ENCODE measurements around the gene CENPF. TPM values are rescaled to one million over a fixed set of nuclear protein-coding genes. Genes with fewer than 3 reads are reported as not detected.
"Not testable (repeated sequence)": the region's sequence is repeated elsewhere in the genome, so short reads cannot be mapped to it uniquely, and the experiment has no call there.

Gene CENPF
- total RNA-seq, 1 donor from 2014 or later: 4.7 TPM

DNA sequence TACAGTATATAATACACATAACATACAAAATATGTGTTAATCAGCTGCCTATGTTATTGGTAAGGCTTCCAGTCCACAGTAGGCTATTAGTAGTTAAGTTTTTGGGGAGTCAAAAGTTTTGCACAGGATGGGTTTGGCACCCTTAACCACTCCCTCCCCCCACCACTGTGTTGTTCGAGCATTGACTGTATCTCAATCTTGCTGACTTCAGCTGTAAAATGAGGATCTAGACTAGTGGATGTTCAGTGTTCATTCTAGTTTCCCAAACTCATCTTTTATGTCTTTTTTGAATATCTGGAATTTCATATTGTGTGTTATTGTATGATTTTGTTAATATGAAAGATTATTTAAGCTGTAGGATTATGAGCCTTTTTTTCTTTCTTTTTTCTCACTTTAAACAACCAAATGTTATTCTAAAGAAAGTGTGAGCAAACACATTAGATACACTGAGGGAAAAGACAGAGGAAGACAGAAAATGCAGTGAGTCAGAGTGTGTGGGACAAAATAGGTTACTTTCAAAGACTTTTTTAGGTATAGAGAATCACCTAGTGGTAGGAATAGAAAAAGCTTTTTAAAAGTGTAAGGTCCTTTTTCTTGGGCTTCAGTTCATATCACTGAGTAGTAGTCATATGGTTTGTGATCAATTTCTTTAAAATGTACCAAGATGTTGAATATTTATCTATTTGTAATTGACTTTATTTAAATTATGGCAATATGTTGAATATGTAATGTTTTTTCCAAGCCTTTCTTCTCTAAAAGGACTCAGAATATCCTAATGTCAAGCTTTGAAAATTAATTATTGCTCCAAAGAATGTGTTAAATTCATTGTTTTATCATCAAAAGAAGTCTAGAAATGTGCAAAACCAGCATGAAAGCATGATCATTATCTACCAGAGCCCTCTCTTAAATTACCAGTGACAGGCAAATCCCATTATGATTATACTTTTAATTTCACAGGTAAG lies 17.9 kb upstream of the CENPF start:
- H3K4me3 ChIP-seq (ENCODE audit: low read length in 3 of 3): no peak overlapping the region
- no peaks in the 10 kb centered on the region for H3K9me3 ChIP-seq (ENCODE audit: control insufficient read depth in 3 of 3, low read length in 3 of 3)
- H3K36me3 ChIP-seq (ENCODE audit: control insufficient read depth in 3 of 3, insufficient read depth in 3 of 3, low read length in 3 of 3): no peaks in the 10 kb centered on the region
- H3K4me1 ChIP-seq (ENCODE audit: control insufficient read depth in 3 of 3, insufficient read depth in 3 of 3, low read length in 3 of 3): peaks cover 2 to 18% (median 5%) of the 10 kb centered on the region in 3 donors
- no peak overlapping the region for H3K27ac ChIP-seq (ENCODE audit: low read depth, low read length)
- no peaks in the 10 kb centered on the region for H3K27me3 ChIP-seq (ENCODE audit: control insufficient read depth in 3 of 3, insufficient read depth in 3 of 3, low read length in 3 of 3)
- no peak overlapping the region for H3K9ac ChIP-seq (ENCODE audit: low read depth in 1 of 3, low read length in 3 of 3)

DNA sequence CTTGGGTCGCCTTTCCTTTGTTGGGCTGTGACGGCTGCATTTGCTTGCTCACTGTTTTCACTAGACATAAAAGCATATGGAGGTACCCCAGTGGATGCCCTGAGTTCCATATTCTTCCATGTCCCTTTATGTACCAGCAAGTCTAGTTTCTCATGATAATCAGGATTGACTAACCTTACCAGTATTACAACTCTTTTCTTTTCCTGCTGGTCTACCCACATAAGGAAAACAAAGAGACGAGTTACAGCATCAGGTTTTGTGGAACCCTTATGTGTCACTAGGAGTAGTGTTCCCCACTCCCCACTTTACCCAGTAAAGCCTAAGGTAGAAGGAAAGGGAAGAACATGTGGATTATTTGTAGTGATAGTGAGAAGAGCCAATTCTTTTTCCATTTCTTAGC lies 16.4 kb upstream of the CENPF start:
- no peaks in the 10 kb centered on the region for H3K36me3 ChIP-seq (ENCODE audit: control insufficient read depth in 3 of 3, insufficient read depth in 3 of 3, low read length in 3 of 3)
- H3K27me3 ChIP-seq (ENCODE audit: control insufficient read depth in 3 of 3, insufficient read depth in 3 of 3, low read length in 3 of 3): no peaks in the 10 kb centered on the region
- no peak overlapping the region for H3K27ac ChIP-seq (ENCODE audit: low read depth, low read length)
- H3K9ac ChIP-seq (ENCODE audit: low read depth in 1 of 3, low read length in 3 of 3): no peak overlapping the region
- H3K9me3 ChIP-seq (ENCODE audit: control insufficient read depth in 3 of 3, low read length in 3 of 3): no peaks in the 10 kb centered on the region
- H3K4me3 ChIP-seq (ENCODE audit: low read length in 3 of 3): no peak overlapping the region
- peaks cover 2 to 18% (median 5%) of the 10 kb centered on the region in 3 donors for H3K4me1 ChIP-seq (ENCODE audit: control insufficient read depth in 3 of 3, insufficient read depth in 3 of 3, low read length in 3 of 3)

DNA sequence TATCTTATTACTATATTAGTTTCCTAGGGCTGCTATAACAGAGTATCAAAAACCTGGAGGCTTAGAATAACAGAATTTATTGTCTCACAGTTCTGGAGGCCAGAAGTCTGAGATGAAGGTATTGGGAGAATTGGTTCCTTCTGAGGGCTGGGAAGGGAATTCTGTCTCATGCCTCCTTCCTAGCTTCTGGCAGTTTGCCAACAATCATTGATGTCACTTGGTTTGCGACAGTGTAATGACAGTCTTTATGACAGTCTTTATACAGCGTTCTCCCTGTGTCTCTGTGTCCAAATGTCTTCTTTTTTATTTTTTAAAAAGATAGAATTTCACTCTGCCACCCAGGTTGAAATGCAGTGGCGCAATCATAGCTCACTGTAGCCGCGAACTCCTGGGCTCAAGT lies 15.8 kb upstream of the CENPF start:
- no peak overlapping the region for H3K4me3 ChIP-seq (ENCODE audit: low read length in 3 of 3)

DNA sequence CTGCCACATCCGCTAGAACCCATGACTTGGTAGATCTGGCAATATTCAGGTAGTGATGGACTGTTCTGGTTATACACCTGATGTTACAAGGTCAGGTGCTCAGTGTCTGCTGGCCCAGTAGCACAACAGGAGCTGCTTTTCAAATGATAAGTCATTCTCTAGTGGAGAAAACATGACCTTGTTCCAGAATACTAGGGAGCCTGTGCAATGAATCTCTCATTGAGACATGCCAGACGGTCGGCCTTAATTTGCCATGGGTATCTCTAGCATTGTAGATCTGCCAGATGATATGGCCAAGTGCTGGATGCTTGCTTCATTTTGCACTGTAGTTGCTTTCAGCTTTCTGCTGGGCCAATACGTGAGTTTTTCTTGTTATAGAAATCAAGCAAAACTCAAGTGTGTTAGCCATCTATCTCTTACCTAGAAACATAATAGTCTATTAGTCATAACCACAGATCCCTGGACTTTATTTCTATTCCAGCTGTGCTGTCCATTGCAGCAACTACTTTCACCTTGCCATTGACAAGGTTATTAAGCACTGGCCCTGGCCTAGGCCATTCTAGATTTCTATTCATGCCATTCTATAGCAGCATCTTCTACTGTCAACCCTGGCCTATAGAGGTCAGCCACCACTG lies 13.9 kb upstream of the CENPF start:
- H3K27ac ChIP-seq (ENCODE audit: low read depth, low read length): peak overlapping the region; percentile 9
- H3K4me3 ChIP-seq (ENCODE audit: low read length in 3 of 3): no peak overlapping the region
- no peaks in the 10 kb centered on the region for H3K27me3 ChIP-seq (ENCODE audit: control insufficient read depth in 3 of 3, insufficient read depth in 3 of 3, low read length in 3 of 3)

More for the DNA sequence above, 15.8 kb upstream of the CENPF start:
- Histone ChIP-seq H3K36me3 (ENCODE audit: control insufficient read depth in 3 of 3, insufficient read depth in 3 of 3, low read length in 3 of 3) (no peaks in the 10 kb centered on the region), H3K9me3 (ENCODE audit: control insufficient read depth in 3 of 3, low read length in 3 of 3) (no peaks in the 10 kb centered on the region), H3K27ac (ENCODE audit: low read depth, low read length) (no peak overlapping the region), H3K27me3 (ENCODE audit: control insufficient read depth in 3 of 3, insufficient read depth in 3 of 3, low read length in 3 of 3) (no peaks in the 10 kb centered on the region), H3K9ac (ENCODE audit: low read depth in 1 of 3, low read length in 3 of 3) (no peak overlapping the region), H3K4me1 (ENCODE audit: control insufficient read depth in 3 of 3, insufficient read depth in 3 of 3, low read length in 3 of 3) (peaks cover 0 to 12% (median 2%) of the 10 kb centered on the region in 3 donors)

DNA sequence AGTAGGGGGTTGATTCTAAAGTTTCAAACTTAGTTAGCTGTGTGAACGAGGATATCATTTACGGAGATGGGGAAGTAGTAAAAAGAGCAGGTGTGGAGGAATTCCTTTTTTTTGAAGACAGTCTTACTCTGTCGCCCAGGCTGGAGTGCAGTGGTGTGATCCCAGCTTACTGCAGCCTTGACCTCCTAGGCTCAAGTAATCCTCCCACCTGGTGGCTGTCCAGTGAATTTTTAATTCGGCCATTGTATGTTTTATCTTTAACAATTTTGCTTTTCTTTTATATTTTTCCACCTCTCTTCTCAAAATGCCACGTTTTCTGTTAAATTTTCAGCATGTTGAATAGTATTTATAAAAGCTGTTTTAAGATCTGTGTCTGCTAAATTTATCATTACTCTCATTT lies 12.3 kb upstream of the CENPF start:
- Histone ChIP-seq H3K9ac (ENCODE audit: low read depth in 1 of 3, low read length in 3 of 3) (no peak overlapping the region), H3K27me3 (ENCODE audit: control insufficient read depth in 3 of 3, insufficient read depth in 3 of 3, low read length in 3 of 3) (no peaks in the 10 kb centered on the region), H3K27ac (ENCODE audit: low read depth, low read length) (no peak overlapping the region), H3K4me3 (ENCODE audit: low read length in 3 of 3) (no peak overlapping the region), H3K9me3 (ENCODE audit: control insufficient read depth in 3 of 3, low read length in 3 of 3) (no peaks in the 10 kb centered on the region), H3K4me1 (ENCODE audit: control insufficient read depth in 3 of 3, insufficient read depth in 3 of 3, low read length in 3 of 3) (peaks cover 0 to 9% (median 2%) of the 10 kb centered on the region in 3 donors), H3K36me3 (ENCODE audit: control insufficient read depth in 3 of 3, insufficient read depth in 3 of 3, low read length in 3 of 3) (no peaks in the 10 kb centered on the region)

More for the DNA sequence above, 13.9 kb upstream of the CENPF start:
- H3K9me3 ChIP-seq (ENCODE audit: control insufficient read depth in 3 of 3, low read length in 3 of 3): no peaks in the 10 kb centered on the region
- peaks cover 0 to 11% (median 2%) of the 10 kb centered on the region in 3 donors for H3K4me1 ChIP-seq (ENCODE audit: control insufficient read depth in 3 of 3, insufficient read depth in 3 of 3, low read length in 3 of 3)
- no peaks in the 10 kb centered on the region for H3K36me3 ChIP-seq (ENCODE audit: control insufficient read depth in 3 of 3, insufficient read depth in 3 of 3, low read length in 3 of 3)
- no peak overlapping the region for H3K9ac ChIP-seq (ENCODE audit: low read depth in 1 of 3, low read length in 3 of 3)

DNA sequence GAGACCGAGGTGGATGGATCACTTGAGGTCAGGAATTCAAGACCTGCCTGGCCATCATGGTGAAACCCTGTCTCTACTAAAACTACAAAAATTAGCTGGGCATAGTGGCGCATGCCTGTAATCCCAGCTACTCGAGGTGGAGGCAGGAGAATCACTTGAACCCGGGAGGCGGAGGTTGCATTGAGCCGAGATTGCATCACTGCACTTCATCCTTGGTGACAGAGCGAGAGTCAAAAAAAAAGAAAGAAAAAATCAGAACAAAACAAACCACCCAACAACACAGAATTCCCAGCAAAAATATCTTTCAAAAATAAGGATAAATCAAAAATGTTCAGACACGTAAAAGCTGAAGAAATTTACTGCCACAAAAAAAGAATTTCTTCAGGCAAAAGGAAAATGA lies 11.1 kb upstream of the CENPF start:
- not testable (repeated sequence) for H3K4me1 ChIP-seq (ENCODE audit: control insufficient read depth in 3 of 3, insufficient read depth in 3 of 3, low read length in 3 of 3); H3K27ac ChIP-seq (ENCODE audit: low read depth, low read length); H3K9me3 ChIP-seq (ENCODE audit: control insufficient read depth in 3 of 3, low read length in 3 of 3)

DNA sequence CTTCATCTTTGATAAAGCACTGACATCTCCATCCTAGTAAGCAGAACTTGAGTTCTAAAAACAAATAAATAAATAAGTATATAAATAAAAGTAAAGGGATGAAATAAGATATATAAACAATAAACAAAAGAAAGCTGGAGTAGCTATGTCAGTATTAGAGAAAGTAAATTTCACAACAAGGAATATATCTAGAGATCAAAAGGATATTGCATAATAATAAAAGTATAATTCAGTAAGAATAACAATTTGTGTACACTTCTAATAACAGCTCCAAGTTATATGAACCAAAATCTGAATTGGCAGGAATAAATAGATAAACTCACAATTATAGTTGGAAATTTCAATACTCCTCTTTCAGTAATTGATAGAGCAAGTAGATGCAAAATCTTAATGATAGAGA lies 9.8 kb upstream of the CENPF start:
- no peaks in the 10 kb centered on the region for H3K36me3 ChIP-seq (ENCODE audit: control insufficient read depth in 3 of 3, insufficient read depth in 3 of 3, low read length in 3 of 3)
- no peak overlapping the region for H3K9ac ChIP-seq (ENCODE audit: low read depth in 1 of 3, low read length in 3 of 3)
- H3K4me1 ChIP-seq (ENCODE audit: control insufficient read depth in 3 of 3, insufficient read depth in 3 of 3, low read length in 3 of 3): peaks cover 0 to 9% (median under 1%) of the 10 kb centered on the region in 3 donors
- no peak overlapping the region for H3K4me3 ChIP-seq (ENCODE audit: low read length in 3 of 3)
- H3K9me3 ChIP-seq (ENCODE audit: control insufficient read depth in 3 of 3, low read length in 3 of 3): no peaks in the 10 kb centered on the region
- no peak overlapping the region for H3K27ac ChIP-seq (ENCODE audit: low read depth, low read length)
- no peaks in the 10 kb centered on the region for H3K27me3 ChIP-seq (ENCODE audit: control insufficient read depth in 3 of 3, insufficient read depth in 3 of 3, low read length in 3 of 3)

More for the DNA sequence above, 11.1 kb upstream of the CENPF start:
- H3K36me3 ChIP-seq (ENCODE audit: control insufficient read depth in 3 of 3, insufficient read depth in 3 of 3, low read length in 3 of 3); H3K4me3 ChIP-seq (ENCODE audit: low read length in 3 of 3); H3K27me3 ChIP-seq (ENCODE audit: control insufficient read depth in 3 of 3, insufficient read depth in 3 of 3, low read length in 3 of 3); H3K9ac ChIP-seq (ENCODE audit: low read depth in 1 of 3, low read length in 3 of 3): not testable (repeated sequence)

DNA sequence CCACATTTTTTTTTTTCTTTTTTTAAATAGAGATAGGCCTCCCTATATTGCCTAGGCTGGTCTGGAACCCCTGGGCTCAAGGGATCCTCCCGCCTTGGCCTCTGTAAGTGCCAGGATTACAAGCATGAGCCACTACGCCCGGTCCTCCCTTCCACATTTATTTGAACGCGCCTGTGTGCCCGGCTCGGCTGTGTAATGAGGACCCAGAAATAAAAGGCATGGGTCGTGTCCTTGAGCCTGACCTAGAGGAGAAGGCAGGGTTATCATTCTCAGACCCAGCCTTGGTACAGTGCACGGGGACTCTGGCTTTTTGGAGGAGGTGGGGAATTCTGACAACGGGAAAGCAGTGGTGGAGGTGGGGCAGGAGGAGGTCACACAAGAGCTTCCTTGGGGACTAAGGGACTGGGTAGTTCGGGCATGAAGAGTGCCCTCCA lies 841 bp downstream of the CENPF start:
- no peaks in the 10 kb centered on the region for H3K36me3 ChIP-seq (ENCODE audit: control insufficient read depth in 3 of 3, insufficient read depth in 3 of 3, low read length in 3 of 3)
- H3K27ac ChIP-seq (ENCODE audit: low read depth, low read length): no peak overlapping the region
- H3K4me3 ChIP-seq (ENCODE audit: low read length in 3 of 3): peak overlapping the region; percentile 82 to 95 (median 89)
- H3K9me3 ChIP-seq (ENCODE audit: control insufficient read depth in 3 of 3, low read length in 3 of 3): no peaks in the 10 kb centered on the region
- no peaks in the 10 kb centered on the region for H3K27me3 ChIP-seq (ENCODE audit: control insufficient read depth in 3 of 3, insufficient read depth in 3 of 3, low read length in 3 of 3)
- H3K9ac ChIP-seq (ENCODE audit: low read depth in 1 of 3, low read length in 3 of 3): peak overlapping the region in 1 of 3 donors; percentile 50
- H3K4me1 ChIP-seq (ENCODE audit: control insufficient read depth in 3 of 3, insufficient read depth in 3 of 3, low read length in 3 of 3): peaks cover 5 to 10% (median 7%) of the 10 kb centered on the region in 3 donors

DNA sequence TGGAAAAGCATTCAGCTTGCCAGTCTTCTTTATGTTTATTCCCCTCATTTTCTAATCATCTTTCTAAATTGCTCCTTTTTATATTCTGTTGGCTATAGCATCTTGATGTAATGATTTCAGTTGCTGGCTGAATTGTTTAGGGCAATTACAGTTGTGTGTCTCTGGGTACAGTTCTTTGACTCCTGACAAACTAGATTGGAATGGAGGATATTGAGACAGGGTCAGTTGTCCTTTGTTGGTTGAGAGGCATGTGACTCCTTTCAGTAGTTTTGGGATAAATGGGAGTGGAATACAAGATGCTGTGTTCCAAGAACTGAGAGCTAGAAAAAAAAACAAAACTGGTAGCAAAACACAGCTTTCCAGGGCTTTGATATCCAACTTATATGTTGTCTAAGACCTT lies 1.5 kb downstream of the CENPF start:
- Histone ChIP-seq H3K4me1 (ENCODE audit: control insufficient read depth in 3 of 3, insufficient read depth in 3 of 3, low read length in 3 of 3) (peaks cover 5 to 10% (median 7%) of the 10 kb centered on the region in 3 donors), H3K27ac (ENCODE audit: low read depth, low read length) (no peak overlapping the region), H3K9ac (ENCODE audit: low read depth in 1 of 3, low read length in 3 of 3) (no peak overlapping the region), H3K36me3 (ENCODE audit: control insufficient read depth in 3 of 3, insufficient read depth in 3 of 3, low read length in 3 of 3) (no peaks in the 10 kb centered on the region), H3K9me3 (ENCODE audit: control insufficient read depth in 3 of 3, low read length in 3 of 3) (no peaks in the 10 kb centered on the region), H3K27me3 (ENCODE audit: control insufficient read depth in 3 of 3, insufficient read depth in 3 of 3, low read length in 3 of 3) (no peaks in the 10 kb centered on the region), H3K4me3 (ENCODE audit: low read length in 3 of 3) (no peak overlapping the region)

DNA sequence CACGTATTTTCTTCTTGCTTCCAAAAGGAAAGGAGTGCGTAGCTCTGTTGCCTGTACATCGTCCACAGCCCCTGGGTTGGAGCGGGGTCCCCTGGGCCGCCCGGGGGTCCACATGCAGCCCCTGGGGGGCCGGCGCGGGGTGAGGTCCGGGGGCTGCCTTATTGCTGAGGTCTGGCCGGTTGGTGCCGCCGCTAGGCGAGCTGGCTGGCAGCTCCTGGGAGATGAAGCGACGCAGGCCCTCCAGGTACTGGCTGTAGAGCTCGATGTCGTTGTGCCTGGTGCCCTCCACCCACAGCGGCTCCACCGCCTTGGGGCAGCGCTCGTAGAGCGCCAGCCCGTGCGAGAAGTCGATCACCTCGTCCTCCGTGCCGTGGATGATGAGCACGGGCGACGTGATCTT lies 2.5 kb downstream of the CENPF start:
- H3K9ac ChIP-seq (ENCODE audit: low read depth in 1 of 3, low read length in 3 of 3); H3K36me3 ChIP-seq (ENCODE audit: control insufficient read depth in 3 of 3, insufficient read depth in 3 of 3, low read length in 3 of 3); H3K9me3 ChIP-seq (ENCODE audit: control insufficient read depth in 3 of 3, low read length in 3 of 3); H3K27me3 ChIP-seq (ENCODE audit: control insufficient read depth in 3 of 3, insufficient read depth in 3 of 3, low read length in 3 of 3); H3K4me3 ChIP-seq (ENCODE audit: low read length in 3 of 3); H3K27ac ChIP-seq (ENCODE audit: low read depth, low read length): not testable (repeated sequence)
- peaks cover 5 to 10% (median 7%) of the 10 kb centered on the region in 3 donors for H3K4me1 ChIP-seq (ENCODE audit: control insufficient read depth in 3 of 3, insufficient read depth in 3 of 3, low read length in 3 of 3)
